Pancreas (tissue), 10 donors: Measurements from ENCODE around the gene DOCK4. TPM values are rescaled to one million over a fixed set of nuclear protein-coding genes. Genes with fewer than 3 reads are reported as not detected.
A peak's percentile ranks its signal among the peaks of the same experiment; 100 is the strongest.

Source experiments
- ATAC-seq, 4 donors: fragments of 200-7000 bp; cut with Tn5 transposase; one replicate each; pipeline versions ENCODE4 v1.8.0 to v1.9.1; 2020; ENCODE audit warnings: mild to moderate bottlenecking in 4 of 4, moderate library complexity in 4 of 4
- DNase-seq, 6 donors: peaks; one replicate each; pipeline ENCODE4 v3.0.0-alpha.2; 2020
- FAIRE-seq: peaks from 2 replicates; lab custom pipeline; 2012; peaks lifted over from hg19 to GRCh38; lab: Jason Lieb, UNC
- H3K27ac ChIP-seq, 4 donors: fragments of 200-600 bp; sonication (generic); 1 replicate in 3 of 4; 2 replicates in 1 of 4; pipeline versions ENCODE4 v1.5.0 to v1.8.0; 2020
- H3K27me3 ChIP-seq, 4 donors: fragments of 200-600 bp; one replicate each; pipeline ENCODE4 v1.8.0; 2021
- H3K36me3 ChIP-seq, 3 donors: fragments of 200-600 bp; sonication (generic) in 1 of 3; one replicate each; pipeline versions ENCODE4 v1.5.0 to v1.8.0; 2020 to 2021
- H3K4me1 ChIP-seq, 3 donors: fragments of 200-600 bp; one replicate each; pipeline ENCODE4 v1.8.0; 2021
- H3K4me3 ChIP-seq, 4 donors: fragments of 200-600 bp; sonication (generic) in 2 of 4; one replicate each; pipeline versions ENCODE4 v1.5.0 to v1.8.0; 2020 to 2021
- H3K9me3 ChIP-seq, 4 donors: fragments of 200-600 bp; one replicate each; pipeline ENCODE4 v1.8.0; 2021
- WGBS, 2 donors: extraction: QIAGEN DNeasy Blood & Tissue Kit; methylation state at CpG; one replicate each; pipeline ENCODE4 v1.1.7; 2013; 5-methylcytosine and 5-hydroxymethylcytosine counted together
- intact Hi-C, 3 donors: fragments of 100-400 bp; cut with DNase I; formaldehyde crosslinking; loops; one replicate each; pipeline versions ENCODE4 v1.11.1 to v1.14.2; 2022
- polyA plus RNA-seq, 2 donors: library from polyadenylated mRNA; stranded (reverse); fragments of 200-250 nt; gene quantifications; one replicate each; pipeline ENCODE4 v1.2.3, GENCODE V29; 2013
- total RNA-seq, 6 donors: library from RNA; stranded (reverse); fragmentation: NEBNext Ultra II Directional in 4 of 6; extraction: Animal tissue kit (Norgen Biotek cat#: 25700) in 4 of 6; gene quantifications; one replicate each; pipeline versions ENCODE4 v1.2.1 to v1.2.4, GENCODE V29; 2021 to 2023
- TF ChIP-seq, protein P1 (sequence below), 4 donors: fragments of 200-600 bp; sonication (generic) in 3 of 4; IDR thresholded peaks; one replicate each; pipeline versions ENCODE4 v1.5.0 to v1.8.0; 2021; ENCODE audit warnings: antibody characterized with exemption in 4 of 4
- donor health status: healthy with polysubstance abuse.
- donor health status: DM: no; HTN: no; CAD: no; lungs with moderate emphysema.
- donor health status: DM: no; HTN: no; CAD: no.
- donor health status: control.
- donor health status: control.
- donor health status: Bipolar disorder and iron deficiency.
- donor health status: DM: yes; HTN: yes; CAD: no.
- donor health status: DM: no; HTN: no; CAD: no.
- donor health status: DM: no; HTN: no; CAD: no.
- donor health status: DM: yes; HTN: yes; CAD: no.

The DOCK4 gene
- total and polyA plus RNA-seq, 8 donors: 5.4 to 15.5 (median 6.1) TPM

- intact Hi-C loops: no loop called here
- FAIRE-seq (no peak), DNase-seq (no peak), ATAC-seq (no peak)
- TF ChIP-seq, protein P1, sequence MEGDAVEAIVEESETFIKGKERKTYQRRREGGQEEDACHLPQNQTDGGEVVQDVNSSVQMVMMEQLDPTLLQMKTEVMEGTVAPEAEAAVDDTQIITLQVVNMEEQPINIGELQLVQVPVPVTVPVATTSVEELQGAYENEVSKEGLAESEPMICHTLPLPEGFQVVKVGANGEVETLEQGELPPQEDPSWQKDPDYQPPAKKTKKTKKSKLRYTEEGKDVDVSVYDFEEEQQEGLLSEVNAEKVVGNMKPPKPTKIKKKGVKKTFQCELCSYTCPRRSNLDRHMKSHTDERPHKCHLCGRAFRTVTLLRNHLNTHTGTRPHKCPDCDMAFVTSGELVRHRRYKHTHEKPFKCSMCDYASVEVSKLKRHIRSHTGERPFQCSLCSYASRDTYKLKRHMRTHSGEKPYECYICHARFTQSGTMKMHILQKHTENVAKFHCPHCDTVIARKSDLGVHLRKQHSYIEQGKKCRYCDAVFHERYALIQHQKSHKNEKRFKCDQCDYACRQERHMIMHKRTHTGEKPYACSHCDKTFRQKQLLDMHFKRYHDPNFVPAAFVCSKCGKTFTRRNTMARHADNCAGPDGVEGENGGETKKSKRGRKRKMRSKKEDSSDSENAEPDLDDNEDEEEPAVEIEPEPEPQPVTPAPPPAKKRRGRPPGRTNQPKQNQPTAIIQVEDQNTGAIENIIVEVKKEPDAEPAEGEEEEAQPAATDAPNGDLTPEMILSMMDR (IDR thresholded peaks at IDR 0.05): no peak
- H3K36me3 ChIP-seq: no peaks in the 10 kb centered on the region
- H3K4me3 ChIP-seq: no peak overlapping the region
- no peaks in the 10 kb centered on the region for H3K27me3 ChIP-seq
- H3K27ac ChIP-seq: no peak overlapping the region
- no peaks in the 10 kb centered on the region for H3K9me3 ChIP-seq
- peaks cover 0 to 9% (median 0%) of the 10 kb centered on the region in 3 donors for H3K4me1 ChIP-seq
- WGBS, 2 donors: 91% methylated on average over 2 of the region's 2 CpGs
Measured at GRCh38 chr7:112060625-112061024, 145.6 kb downstream of the DOCK4 start.

DNA sequence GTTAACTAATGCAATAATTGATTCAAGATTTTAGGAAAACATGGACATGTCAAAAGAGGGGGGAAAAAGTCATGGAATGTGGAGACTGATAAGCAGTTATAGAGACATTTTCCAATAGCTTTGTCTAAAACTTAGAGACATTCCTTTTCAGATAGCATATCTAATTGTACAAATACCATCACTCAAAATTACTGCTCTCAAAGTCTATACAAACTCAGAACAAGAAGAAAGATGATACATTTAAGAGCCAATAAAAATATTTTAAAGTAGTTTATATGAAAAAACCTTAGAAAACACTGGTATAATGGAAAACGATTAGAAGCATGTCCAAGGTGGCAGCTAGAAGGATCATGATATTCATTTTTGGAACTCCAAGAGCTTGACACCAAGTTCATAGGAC lies 146.5 kb downstream of the DOCK4 start:
- no peak overlapping the region for H3K27ac ChIP-seq
- H3K4me3 ChIP-seq: no peak overlapping the region
- DNase-seq (no peak), ATAC-seq (no peak), FAIRE-seq (no peak)
- intact Hi-C loops: no loop called here
- WGBS, 2 donors: 62 to 71% methylated on average over 1 of the region's 1 CpG
- TF ChIP-seq, protein P1 (IDR thresholded peaks at IDR 0.05): no peak
- no peaks in the 10 kb centered on the region for H3K36me3 ChIP-seq
- peaks cover 0 to 9% (median 0%) of the 10 kb centered on the region in 3 donors for H3K4me1 ChIP-seq
- H3K27me3 ChIP-seq: no peaks in the 10 kb centered on the region
- no peaks in the 10 kb centered on the region for H3K9me3 ChIP-seq

DNA sequence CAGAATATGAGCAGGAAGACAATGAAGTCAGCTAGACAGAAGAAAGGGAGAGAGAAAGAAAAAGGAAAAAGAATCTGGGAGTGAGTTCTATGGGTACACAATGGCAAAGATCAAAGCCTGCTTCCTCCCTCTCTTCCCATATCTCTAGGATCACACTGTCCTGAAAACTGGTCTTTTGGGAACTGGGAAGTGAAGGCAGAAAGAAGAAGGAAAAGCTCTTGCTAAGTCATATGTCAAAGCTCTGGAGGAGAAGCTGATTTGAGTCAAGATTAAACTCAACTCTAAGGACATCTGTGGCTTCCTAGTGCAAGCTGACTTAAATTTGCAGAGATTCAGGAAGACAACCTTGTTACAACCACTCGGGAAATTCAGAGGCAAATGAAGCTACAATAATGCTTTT lies 147.5 kb downstream of the DOCK4 start:
- ATAC-seq (no peak), DNase-seq (no peak), FAIRE-seq (no peak)
- H3K36me3 ChIP-seq: no peaks in the 10 kb centered on the region
- peaks cover 0 to 9% (median 0%) of the 10 kb centered on the region in 3 donors for H3K4me1 ChIP-seq
- no peaks in the 10 kb centered on the region for H3K9me3 ChIP-seq
- H3K27me3 ChIP-seq: no peaks in the 10 kb centered on the region
- no peak overlapping the region for H3K27ac ChIP-seq
- TF ChIP-seq, protein P1 (IDR thresholded peaks at IDR 0.05): no peak
- intact Hi-C loops: no loop called here
- 84 to 94% methylated on average over 1 of the region's 1 CpG for WGBS, 2 donors
- no peak overlapping the region for H3K4me3 ChIP-seq

DNA sequence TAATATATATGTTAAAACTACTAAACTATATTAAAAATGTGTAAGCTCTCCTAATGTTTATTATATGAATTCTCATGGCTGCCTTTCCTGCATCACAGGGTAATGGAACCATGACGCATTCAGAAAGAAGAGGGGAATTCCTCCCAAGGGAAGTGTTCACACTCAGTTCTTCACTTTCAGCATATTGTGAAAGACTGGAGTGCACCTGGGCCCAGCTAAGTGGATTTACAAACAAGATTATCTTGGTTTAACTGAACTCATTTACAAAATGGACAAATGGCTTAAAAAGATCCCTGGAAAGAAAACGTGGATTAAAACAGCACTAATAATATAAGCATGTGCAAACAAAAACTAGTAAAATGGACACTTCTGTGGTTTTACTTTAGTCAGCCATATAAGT lies 149.8 kb downstream of the DOCK4 start:
- intact Hi-C loops: no loop called here
- 43 to 49% methylated on average over 2 of the region's 2 CpGs for WGBS, 2 donors
- H3K27me3 ChIP-seq: no peaks in the 10 kb centered on the region
- ATAC-seq: peak in 3 of 4 donors; percentile 36 to 84 (median 65)
- H3K36me3 ChIP-seq: no peaks in the 10 kb centered on the region
- no peaks in the 10 kb centered on the region for H3K9me3 ChIP-seq
- H3K27ac ChIP-seq: no peak overlapping the region
- no peak for DNase-seq
- TF ChIP-seq, protein P1 (IDR thresholded peaks at IDR 0.05): no peak
- peaks cover 0 to 9% (median 4%) of the 10 kb centered on the region in 3 donors for H3K4me1 ChIP-seq
- H3K4me3 ChIP-seq: no peak overlapping the region
- FAIRE-seq: no peak

DNA sequence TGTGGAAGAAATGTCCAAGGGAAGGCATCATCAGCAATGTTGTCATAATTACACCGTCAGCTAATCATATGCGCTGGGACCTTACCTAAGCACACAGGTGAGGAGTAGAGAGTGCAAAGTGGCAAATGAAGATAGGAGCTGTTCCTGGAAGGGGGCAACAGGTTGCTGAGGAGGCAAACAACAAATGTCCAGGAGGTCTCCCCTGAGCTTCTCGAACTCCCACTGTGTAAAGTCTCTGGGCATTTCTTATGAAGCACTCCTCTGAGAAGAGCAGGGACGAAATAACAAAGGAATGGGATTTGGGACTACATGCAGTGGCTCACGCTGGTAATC lies 152.5 kb downstream of the DOCK4 start:
- 94 to 95% methylated on average over 5 of the region's 5 CpGs for WGBS, 2 donors
- ATAC-seq (no peak), DNase-seq (no peak), FAIRE-seq (no peak)
- intact Hi-C loops: no loop called here
- Histone ChIP-seq H3K4me3 (no peak overlapping the region), H3K9me3 (no peaks in the 10 kb centered on the region), H3K36me3 (no peaks in the 10 kb centered on the region), H3K27ac (no peak overlapping the region), H3K4me1 (peaks cover 0 to 11% (median 9%) of the 10 kb centered on the region in 3 donors), H3K27me3 (no peaks in the 10 kb centered on the region)
- TF ChIP-seq, protein P1 (IDR thresholded peaks at IDR 0.05): no peak
